Ishikawa (cell line): Measurements from ENCODE around the gene SLA2.

Experiments used
- CEBPB ChIP-seq: IDR thresholded peaks from 2 replicates; pipeline ENCODE4 v1.6.1; 2012
- CREB1 ChIP-seq: IDR thresholded peaks from 2 replicates; pipeline ENCODE4 v1.6.1; 2012; ENCODE audit warnings: low read depth
- NFIC ChIP-seq: IDR thresholded peaks from 2 replicates; pipeline ENCODE4 v1.6.1; 2012
- TEAD4 ChIP-seq: IDR thresholded peaks from 2 replicates; pipeline ENCODE4 v1.6.1; 2012
- TF ChIP-seq, protein P1 (sequence below): IDR thresholded peaks from 2 replicates; pipeline ENCODE4 v1.6.1; 2012

DNA sequence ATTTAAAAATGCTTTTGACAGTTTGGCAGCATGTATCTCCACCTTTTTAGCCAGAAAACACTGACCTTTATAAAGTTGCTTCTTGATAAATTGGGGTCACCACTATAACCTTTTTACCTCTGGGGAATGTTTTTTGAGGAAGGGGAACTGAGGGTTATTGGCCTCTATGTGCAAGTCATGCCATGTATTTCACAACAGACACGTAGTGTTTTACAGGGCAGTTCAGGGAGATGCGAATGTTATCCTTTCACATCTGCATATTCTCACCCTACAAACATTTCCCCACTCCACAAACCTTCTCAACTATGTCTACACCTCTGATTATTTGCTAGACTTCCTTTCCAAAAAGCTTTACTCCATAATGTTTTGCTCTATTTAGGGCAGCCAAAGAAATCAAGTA, 17.0 kb upstream of the SLA2 start:
- TF ChIP-seq CREB1 (no peak), NFIC (no peak), CEBPB (no peak), TEAD4 (no peak)
- TF ChIP-seq, protein P1, sequence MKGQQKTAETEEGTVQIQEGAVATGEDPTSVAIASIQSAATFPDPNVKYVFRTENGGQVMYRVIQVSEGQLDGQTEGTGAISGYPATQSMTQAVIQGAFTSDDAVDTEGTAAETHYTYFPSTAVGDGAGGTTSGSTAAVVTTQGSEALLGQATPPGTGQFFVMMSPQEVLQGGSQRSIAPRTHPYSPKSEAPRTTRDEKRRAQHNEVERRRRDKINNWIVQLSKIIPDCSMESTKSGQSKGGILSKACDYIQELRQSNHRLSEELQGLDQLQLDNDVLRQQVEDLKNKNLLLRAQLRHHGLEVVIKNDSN = no peak
